Lower lobe of right lung (tissue), 2 donors: Measurements from ENCODE around the gene AK2. TPM values are rescaled to one million over a fixed set of nuclear protein-coding genes. Genes with fewer than 3 reads are reported as not detected.

ENCODE experiments used
- ATAC-seq, 2 donors: fragments of 200-7000 bp; cut with Tn5 transposase; one replicate each; pipeline ENCODE4 v1.9.1; 2020 to 2022; ENCODE audit warnings: mild to moderate bottlenecking in 2 of 2, moderate library complexity in 2 of 2
- DNase-seq: peaks from one replicate; pipeline ENCODE4 v3.0.0-alpha.2; 2020
- H3K27ac ChIP-seq: fragments of 200-600 bp; one replicate; pipeline ENCODE4 v1.8.0; 2022
- H3K27me3 ChIP-seq: fragments of 200-600 bp; one replicate; pipeline ENCODE4 v1.8.0; 2022; ENCODE audit warnings: low read depth
- H3K36me3 ChIP-seq: fragments of 200-600 bp; one replicate; pipeline ENCODE4 v1.8.0; 2022; ENCODE audit warnings: mild to moderate bottlenecking
- H3K4me1 ChIP-seq: fragments of 200-600 bp; one replicate; pipeline ENCODE4 v1.8.0; 2022
- H3K4me3 ChIP-seq: fragments of 200-600 bp; one replicate; pipeline ENCODE4 v1.8.0; 2022; ENCODE audit warnings: mild to moderate bottlenecking
- H3K9me3 ChIP-seq: fragments of 200-600 bp; one replicate; pipeline ENCODE4 v1.8.0; 2022
- CTCF ChIP-seq: fragments of 200-600 bp; IDR thresholded peaks from one replicate; pipeline ENCODE4 v1.8.0; 2022; ENCODE audit warnings: antibody characterized with exemption, mild to moderate bottlenecking
- intact Hi-C: fragments of 100-400 bp; cut with DNase I; formaldehyde crosslinking; loops from one replicate; pipeline ENCODE4 v1.11.0; 2022
- total RNA-seq: library from RNA; stranded (reverse); fragmentation: NEBNext Ultra II Directional; extraction: Animal tissue kit (Norgen Biotek cat#: 25700); gene quantifications from one replicate; pipeline ENCODE4 v1.2.1, GENCODE V29; 2021
- donor health status: DM: no; HTN: yes; CAD: no; lungs with severe emphysema.

Gene AK2
- total RNA-seq, 1 donor from 2014 or later: 103 TPM

- DNase-seq (no peak), ATAC-seq (no peak)
- no peak for TF ChIP-seq CTCF
- H3K36me3 ChIP-seq: no peaks in the 10 kb centered on the region
- no peaks in the 10 kb centered on the region for H3K27me3 ChIP-seq
- intact Hi-C loops: no loop called here
- peaks cover 26% of the 10 kb centered on the region for H3K4me1 ChIP-seq
- no peak overlapping the region for H3K27ac ChIP-seq
- no peaks in the 10 kb centered on the region for H3K9me3 ChIP-seq
- H3K4me3 ChIP-seq: no peak overlapping the region
Measured at GRCh38 chr1:32960819-32961355, 75.8 kb downstream of the AK2 start.

GRCh38 chr1:32960342-32960741 is 76.3 kb downstream of the AK2 start:
- Histone ChIP-seq H3K36me3 (no peaks in the 10 kb centered on the region), H3K27me3 (no peaks in the 10 kb centered on the region), H3K4me3 (no peak overlapping the region), H3K9me3 (no peaks in the 10 kb centered on the region), H3K27ac (no peak overlapping the region), H3K4me1 (peaks cover 26% of the 10 kb centered on the region)
- intact Hi-C loops: no loop called here
- no peak for DNase-seq
- TF ChIP-seq CTCF: no peak
- no peak for ATAC-seq

- no peak overlapping the region for H3K27ac ChIP-seq
- no peaks in the 10 kb centered on the region for H3K27me3 ChIP-seq
- no peaks in the 10 kb centered on the region for H3K36me3 ChIP-seq
- intact Hi-C loops: no loop called here
- H3K4me1 ChIP-seq: peaks cover 26% of the 10 kb centered on the region
- DNase-seq (no peak), ATAC-seq (no peak)
- H3K9me3 ChIP-seq: no peaks in the 10 kb centered on the region
- no peak for TF ChIP-seq CTCF
- no peak overlapping the region for H3K4me3 ChIP-seq
Measured at GRCh38 chr1:32958827-32959226, 77.9 kb downstream of the AK2 start.

Other genes with a start within 250 kb of the AK2 start
- 96.7 TPM for gene YARS1, start 219.5 kb downstream of the AK2 start, total RNA-seq
- 37.5 TPM for gene S100PBP, start 219.2 kb downstream of the AK2 start, total RNA-seq
- gene FNDC5, start 166.0 kb downstream of the AK2 start, total RNA-seq: 0.65 TPM
- not detected for gene HPCA, start 150.4 kb downstream of the AK2 start, total RNA-seq
- gene TMEM54, start 135.5 kb downstream of the AK2 start, total RNA-seq: 44.0 TPM
- gene RNF19B, start 72.1 kb downstream of the AK2 start, total RNA-seq: 27.9 TPM
- gene AZIN2, start 44.3 kb upstream of the AK2 start, total RNA-seq: 2.4 TPM
- 6.5 TPM for gene TRIM62, start 145.2 kb upstream of the AK2 start, total RNA-seq
- gene ZNF362, start 219.6 kb upstream of the AK2 start, total RNA-seq: 30.7 TPM